ENCODE data around the gene FOXN4.

DNA sequence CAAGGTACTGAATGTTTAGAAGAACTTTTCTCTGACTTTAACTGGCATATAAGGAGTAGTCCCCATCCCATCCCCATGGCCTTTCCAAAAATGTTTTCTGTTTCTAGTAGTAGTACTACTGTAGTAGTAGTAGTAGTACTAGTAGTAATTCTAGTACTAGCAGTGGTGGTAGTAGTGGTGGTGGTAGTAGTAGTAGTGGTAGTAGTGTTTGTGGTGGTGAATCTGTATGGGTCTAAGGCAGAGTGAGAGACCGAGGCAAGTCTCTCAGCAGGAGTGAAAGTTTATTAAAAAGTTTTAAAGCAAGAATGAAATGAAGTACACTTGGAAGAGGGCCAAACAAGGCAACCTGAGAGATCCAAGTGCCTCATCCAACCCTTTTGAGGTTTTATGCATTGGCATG is 58.6 kb downstream of the FOXN4 start:
- no peak for TF ChIP-seq POLR2AphosphoS5 (IDR thresholded peaks at IDR 0.05; ENCODE audit: insufficient read depth in 1 of 2, low read depth in 1 of 2)
- TF ChIP-seq, protein P1, sequence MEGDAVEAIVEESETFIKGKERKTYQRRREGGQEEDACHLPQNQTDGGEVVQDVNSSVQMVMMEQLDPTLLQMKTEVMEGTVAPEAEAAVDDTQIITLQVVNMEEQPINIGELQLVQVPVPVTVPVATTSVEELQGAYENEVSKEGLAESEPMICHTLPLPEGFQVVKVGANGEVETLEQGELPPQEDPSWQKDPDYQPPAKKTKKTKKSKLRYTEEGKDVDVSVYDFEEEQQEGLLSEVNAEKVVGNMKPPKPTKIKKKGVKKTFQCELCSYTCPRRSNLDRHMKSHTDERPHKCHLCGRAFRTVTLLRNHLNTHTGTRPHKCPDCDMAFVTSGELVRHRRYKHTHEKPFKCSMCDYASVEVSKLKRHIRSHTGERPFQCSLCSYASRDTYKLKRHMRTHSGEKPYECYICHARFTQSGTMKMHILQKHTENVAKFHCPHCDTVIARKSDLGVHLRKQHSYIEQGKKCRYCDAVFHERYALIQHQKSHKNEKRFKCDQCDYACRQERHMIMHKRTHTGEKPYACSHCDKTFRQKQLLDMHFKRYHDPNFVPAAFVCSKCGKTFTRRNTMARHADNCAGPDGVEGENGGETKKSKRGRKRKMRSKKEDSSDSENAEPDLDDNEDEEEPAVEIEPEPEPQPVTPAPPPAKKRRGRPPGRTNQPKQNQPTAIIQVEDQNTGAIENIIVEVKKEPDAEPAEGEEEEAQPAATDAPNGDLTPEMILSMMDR (IDR thresholded peaks at IDR 0.05): no peak

All from vagina (tissue), 2 donors.